Muscle layer of duodenum (tissue), 2 donors: ENCODE data around the gene HLA-DOA.

ENCODE experiments used
- H3K27ac ChIP-seq: one replicate; pipeline ENCODE4 v1.7.0; 2013; ENCODE audit warnings: mild to moderate bottlenecking, low read length
- H3K27me3 ChIP-seq: one replicate; pipeline ENCODE4 v1.7.0; 2013; ENCODE audit warnings: low read depth, mild to moderate bottlenecking, control low read depth, low read length
- H3K36me3 ChIP-seq, 2 donors: one replicate each; pipeline ENCODE4 v1.7.0; 2013; ENCODE audit warnings: low read length in 2 of 2, control low read depth in 1 of 2, mild to moderate bottlenecking in 1 of 2; ENCODE audit not compliant: insufficient read depth in 2 of 2, control insufficient read depth in 1 of 2
- H3K4me1 ChIP-seq, 2 donors: one replicate each; pipeline ENCODE4 v1.7.0; 2013; ENCODE audit warnings: low read length in 2 of 2, mild to moderate bottlenecking in 2 of 2, control low read depth in 1 of 2, moderate library complexity in 1 of 2; ENCODE audit not compliant: insufficient read depth in 2 of 2, control insufficient read depth in 1 of 2
- H3K4me3 ChIP-seq, 2 donors: one replicate each; pipeline ENCODE4 v1.7.0; 2013; ENCODE audit warnings: low read length in 2 of 2, low read depth in 1 of 2, mild to moderate bottlenecking in 1 of 2
- H3K9me3 ChIP-seq, 2 donors: one replicate each; pipeline ENCODE4 v1.7.0; 2013; ENCODE audit warnings: low read length in 2 of 2, control low read depth in 1 of 2, mild to moderate bottlenecking in 1 of 2; ENCODE audit not compliant: control insufficient read depth in 1 of 2
- donor health status: healthy.

HLA-DOA gene

DNA sequence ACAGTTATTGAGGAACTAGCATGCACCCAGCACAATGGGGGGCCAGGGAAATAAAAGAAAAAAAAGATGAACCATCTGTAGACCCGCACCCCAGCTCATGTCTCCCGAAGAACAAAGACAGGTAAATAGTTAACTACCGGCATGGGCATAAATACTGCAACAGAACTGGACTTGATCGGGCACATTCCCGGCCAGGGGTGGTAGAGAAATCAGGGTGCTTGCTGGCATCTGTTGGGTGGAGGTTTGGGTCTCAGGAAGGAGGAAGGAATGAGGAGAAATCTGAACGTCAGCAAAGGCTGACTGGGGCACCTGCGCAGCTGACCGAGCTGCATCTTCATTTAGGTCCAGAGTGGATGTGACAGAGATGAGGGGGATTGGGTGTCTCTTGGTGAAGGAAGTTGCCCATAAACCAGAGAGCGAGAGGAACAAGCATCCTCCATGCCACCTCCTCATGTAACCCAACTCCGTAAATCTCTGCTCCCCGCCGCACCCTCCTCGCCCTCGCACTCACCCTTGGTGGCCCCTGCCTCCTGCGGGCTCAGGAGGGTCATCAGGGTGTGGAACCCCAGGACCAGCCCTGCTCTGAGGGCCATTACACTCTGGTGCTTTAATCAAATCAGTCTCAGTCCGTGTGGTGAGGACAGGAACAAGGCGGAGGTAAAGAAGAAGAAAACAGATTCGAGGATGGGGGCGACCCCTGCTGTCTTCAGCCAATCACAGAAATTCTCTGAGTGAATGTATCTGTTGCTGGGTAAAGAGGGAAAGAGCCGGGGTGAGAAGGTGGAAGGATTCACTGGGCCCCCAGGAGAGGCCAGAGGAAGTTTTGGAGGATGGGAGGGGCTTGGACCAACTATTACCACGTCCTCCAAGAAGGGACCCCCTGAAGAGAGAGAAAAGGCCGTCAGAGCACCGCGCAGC lies at the start of gene HLA-DOA:
HLA-DOA (minus strand) TSS at position 648 of the 918 bp plus-strand sequence.
- Histone ChIP-seq H3K27ac (no peak within 1 kb of the TSS), H3K27me3 (no peaks in the 10 kb centered on the region), H3K36me3 (no peaks in the 10 kb centered on the region), H3K9me3 (no peaks in the 10 kb centered on the region), H3K4me3 (peak within 1 kb of the TSS; percentile 36 to 53), H3K4me1 (no peaks in the 10 kb centered on the region)

- Histone ChIP-seq H3K36me3 (no peaks in the 10 kb centered on the region), H3K27ac (no peak overlapping the region), H3K4me1 (no peaks in the 10 kb centered on the region), H3K4me3 (no peak overlapping the region), H3K9me3 (no peaks in the 10 kb centered on the region), H3K27me3 (no peaks in the 10 kb centered on the region)
Measured at GRCh38 chr6:33057222-33058150, 48.1 kb upstream of the HLA-DOA start.

DNA sequence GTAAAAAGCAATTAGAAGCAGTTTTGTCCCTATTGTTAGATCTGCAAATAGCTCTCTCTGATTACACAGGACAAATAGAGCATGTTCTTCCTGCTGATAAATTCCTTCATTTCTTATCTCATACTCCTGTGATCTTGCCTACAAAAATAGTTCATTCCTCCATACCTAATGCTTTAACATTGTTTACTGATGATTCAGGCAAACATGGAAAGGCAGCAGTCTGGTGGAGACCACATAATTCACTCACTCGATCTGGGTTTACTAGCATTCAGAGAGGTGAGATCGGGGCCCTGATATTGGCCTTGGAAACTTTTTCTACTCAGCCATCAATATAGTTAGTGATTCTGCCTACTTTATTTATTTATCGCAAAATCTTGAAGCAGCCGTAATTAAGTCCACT lies 43.8 kb upstream of the HLA-DOA start:
- Histone ChIP-seq H3K4me3 (no peak overlapping the region), H3K9me3 (no peaks in the 10 kb centered on the region), H3K36me3 (no peaks in the 10 kb centered on the region), H3K27me3 (peaks cover 5% of the 10 kb centered on the region), H3K27ac (no peak overlapping the region), H3K4me1 (no peaks in the 10 kb centered on the region)

DNA sequence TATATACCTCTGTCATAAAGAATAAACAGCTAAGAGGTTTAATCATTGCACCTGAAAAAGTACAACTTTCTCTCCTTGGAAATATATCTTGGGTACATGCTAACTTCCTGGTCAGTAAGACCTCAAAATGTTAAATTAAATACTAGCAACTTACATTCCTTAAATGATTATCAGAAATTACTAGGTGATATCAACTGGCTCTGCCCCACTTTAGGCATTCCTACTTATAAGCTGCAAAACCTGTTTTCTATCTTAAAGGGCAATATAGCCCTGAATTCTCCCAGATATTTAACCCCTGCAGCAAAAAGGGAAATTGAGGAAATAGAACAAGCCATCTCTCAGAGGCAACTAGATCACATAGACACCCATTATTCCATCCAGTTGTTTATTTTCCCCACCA lies 43.2 kb upstream of the HLA-DOA start:
- Histone ChIP-seq H3K9me3 (no peaks in the 10 kb centered on the region), H3K4me3 (no peak overlapping the region), H3K36me3 (no peaks in the 10 kb centered on the region), H3K27ac (no peak overlapping the region), H3K4me1 (no peaks in the 10 kb centered on the region), H3K27me3 (peaks cover 5% of the 10 kb centered on the region)

DNA sequence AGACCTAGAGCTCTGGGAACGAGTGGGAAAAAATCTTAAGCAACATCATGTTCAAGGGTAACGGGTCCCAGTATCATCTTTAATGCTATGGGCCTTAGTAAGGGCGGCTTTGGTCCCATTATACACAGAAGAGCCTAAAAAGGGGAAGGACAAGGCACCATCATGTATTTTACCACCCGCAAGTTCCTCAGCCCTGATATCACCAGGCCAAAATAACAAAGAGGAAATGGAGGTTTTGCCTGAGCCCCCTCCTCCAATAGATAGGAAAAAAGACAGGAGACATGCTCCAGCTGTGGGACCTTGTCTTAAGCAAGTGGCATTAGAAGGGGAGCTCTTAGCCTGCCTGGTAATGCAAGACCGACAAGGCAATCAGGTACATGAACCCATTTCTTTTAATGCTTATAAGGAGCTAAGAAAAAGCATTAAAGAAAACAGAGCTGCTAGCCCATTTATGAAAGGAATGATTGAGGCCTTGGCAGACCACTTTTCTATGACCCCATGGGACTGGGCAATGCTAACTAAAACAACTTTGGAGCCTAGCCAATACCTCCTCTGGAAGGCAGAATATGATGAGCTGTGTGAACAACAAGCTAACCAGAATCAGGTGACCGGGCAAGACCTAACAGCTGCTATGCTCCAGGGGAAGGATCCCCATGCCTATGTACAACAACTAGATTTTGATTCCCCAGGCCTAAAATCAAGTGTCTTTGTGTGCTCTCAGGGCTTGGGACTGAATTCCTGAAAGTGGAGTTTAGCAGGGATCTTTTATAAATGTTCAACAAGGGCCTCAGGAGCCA lies 40.8 kb upstream of the HLA-DOA start:
- Histone ChIP-seq H3K4me3 (no peak overlapping the region), H3K4me1 (no peaks in the 10 kb centered on the region), H3K27ac (no peak overlapping the region), H3K27me3 (peaks cover 5% of the 10 kb centered on the region), H3K9me3 (no peaks in the 10 kb centered on the region), H3K36me3 (no peaks in the 10 kb centered on the region)

- Histone ChIP-seq H3K4me3 (no peak overlapping the region), H3K27me3 (peaks cover 5% of the 10 kb centered on the region), H3K27ac (no peak overlapping the region), H3K9me3 (no peaks in the 10 kb centered on the region), H3K36me3 (no peaks in the 10 kb centered on the region), H3K4me1 (no peaks in the 10 kb centered on the region)
Measured at GRCh38 chr6:33049323-33050013, 40.1 kb upstream of the HLA-DOA start.

- Histone ChIP-seq H3K9me3 (no peaks in the 10 kb centered on the region), H3K4me1 (no peaks in the 10 kb centered on the region), H3K27ac (no peak overlapping the region), H3K4me3 (no peak overlapping the region), H3K27me3 (no peaks in the 10 kb centered on the region), H3K36me3 (no peaks in the 10 kb centered on the region)
Measured at GRCh38 chr6:33040157-33040556, 30.8 kb upstream of the HLA-DOA start.

- Histone ChIP-seq H3K27me3 (no peaks in the 10 kb centered on the region), H3K36me3 (no peaks in the 10 kb centered on the region), H3K4me1 (no peaks in the 10 kb centered on the region), H3K27ac (no peak overlapping the region), H3K9me3 (no peaks in the 10 kb centered on the region), H3K4me3 (no peak overlapping the region)
Measured at GRCh38 chr6:33036535-33036934, 27.1 kb upstream of the HLA-DOA start.

- Histone ChIP-seq H3K27ac (no peak overlapping the region), H3K9me3 (no peaks in the 10 kb centered on the region), H3K27me3 (no peaks in the 10 kb centered on the region), H3K4me1 (no peaks in the 10 kb centered on the region), H3K36me3 (no peaks in the 10 kb centered on the region), H3K4me3 (no peak overlapping the region)
Measured at GRCh38 chr6:33034554-33034953, 25.2 kb upstream of the HLA-DOA start.

GRCh38 chr6:33030245-33030644 lies 20.9 kb upstream of the HLA-DOA start:
- Histone ChIP-seq H3K9me3 (no peaks in the 10 kb centered on the region), H3K36me3 (no peaks in the 10 kb centered on the region), H3K4me3 (no peak overlapping the region), H3K4me1 (no peaks in the 10 kb centered on the region), H3K27me3 (no peaks in the 10 kb centered on the region), H3K27ac (peak overlapping the region; percentile 83)
